ENCODE measurements around the gene FXYD1.
"Not testable (repeated sequence)": the region's sequence is repeated elsewhere in the genome, so short reads cannot be mapped to it uniquely, and the experiment has no call there.

Gene FXYD1

DNA sequence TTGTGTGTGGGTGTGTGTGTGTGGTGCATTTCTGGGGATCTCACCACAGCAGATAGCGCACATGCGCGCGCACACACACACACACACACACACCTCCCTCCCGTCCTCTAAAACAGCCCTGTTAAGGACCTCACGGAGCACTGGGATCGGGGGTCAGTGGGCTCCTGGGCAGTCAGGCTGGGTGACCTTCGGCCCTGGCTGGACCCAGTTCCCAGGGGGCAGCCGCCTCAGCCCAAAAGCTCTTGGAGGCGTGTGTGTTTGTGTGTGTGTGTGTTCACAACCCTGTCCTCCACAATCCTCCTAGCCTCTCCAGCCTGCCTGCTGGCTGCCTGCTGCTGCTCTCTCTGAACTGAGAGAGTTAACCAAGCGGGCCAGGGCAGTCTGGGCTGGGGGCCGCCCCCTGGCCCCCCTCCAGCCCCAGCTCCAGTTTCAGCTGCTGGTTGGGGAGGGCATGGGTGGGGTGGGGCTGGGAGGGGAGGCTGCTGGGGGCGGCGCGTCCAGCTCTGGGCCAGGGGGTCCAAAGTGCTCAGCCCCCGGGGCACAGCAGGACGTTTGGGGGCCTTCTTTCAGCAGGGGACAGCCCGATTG, at the start of gene FXYD1:
Gene FXYD1, plus strand, starts transcription at position 520 of the 588 bp plus-strand sequence. CDS start 1,256 bp downstream, outside the sequence.
- DNase-seq (ENCODE audit: low spot score) = no peak

- no peak for DNase-seq (ENCODE audit: low spot score)
These were observed 49.1 kb upstream of the FXYD1 start for GRCh38 chr19:35089554-35089953.

DNA sequence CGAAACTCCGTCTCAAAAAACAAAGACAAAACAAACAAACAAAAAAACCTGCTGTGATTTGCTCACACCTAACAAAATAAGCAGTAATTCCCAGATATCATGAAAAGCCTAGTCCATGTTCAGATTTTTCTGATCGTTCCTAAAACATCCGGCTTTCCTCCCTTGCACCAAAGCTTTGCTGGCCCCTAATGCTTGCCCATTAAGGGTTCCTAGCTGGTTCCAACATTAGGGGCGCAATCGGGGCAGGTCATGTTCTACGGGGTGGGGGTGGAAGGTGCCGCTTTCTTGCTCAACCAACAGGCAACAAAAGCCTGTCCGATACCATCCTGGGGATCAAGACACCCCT, 48.5 kb upstream of the FXYD1 start:
- no peak for DNase-seq (ENCODE audit: low spot score)

- DNase-seq (ENCODE audit: low spot score) = peak; percentile 44
These were observed 48.0 kb upstream of the FXYD1 start for GRCh38 chr19:35090506-35091214.

DNA sequence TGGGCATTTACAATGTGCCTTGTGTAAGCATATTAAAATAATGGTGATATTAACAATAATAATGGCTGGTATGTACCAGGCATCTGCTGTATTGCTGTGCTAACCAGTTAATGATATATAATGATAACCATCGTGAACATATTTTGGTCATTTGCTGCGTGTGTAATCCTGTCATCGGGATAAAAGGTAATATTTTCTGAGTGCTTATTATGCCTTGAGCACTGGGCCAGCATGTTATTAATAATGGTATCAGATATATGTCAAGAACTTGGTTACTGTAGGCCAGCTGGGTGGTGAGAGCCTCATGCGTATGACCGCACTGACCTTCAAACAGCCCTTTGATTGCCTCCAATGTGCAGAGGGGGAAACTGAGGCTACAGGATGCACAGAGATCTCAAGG, 45.2 kb upstream of the FXYD1 start:
- no peak for DNase-seq (ENCODE audit: low spot score)

DNA sequence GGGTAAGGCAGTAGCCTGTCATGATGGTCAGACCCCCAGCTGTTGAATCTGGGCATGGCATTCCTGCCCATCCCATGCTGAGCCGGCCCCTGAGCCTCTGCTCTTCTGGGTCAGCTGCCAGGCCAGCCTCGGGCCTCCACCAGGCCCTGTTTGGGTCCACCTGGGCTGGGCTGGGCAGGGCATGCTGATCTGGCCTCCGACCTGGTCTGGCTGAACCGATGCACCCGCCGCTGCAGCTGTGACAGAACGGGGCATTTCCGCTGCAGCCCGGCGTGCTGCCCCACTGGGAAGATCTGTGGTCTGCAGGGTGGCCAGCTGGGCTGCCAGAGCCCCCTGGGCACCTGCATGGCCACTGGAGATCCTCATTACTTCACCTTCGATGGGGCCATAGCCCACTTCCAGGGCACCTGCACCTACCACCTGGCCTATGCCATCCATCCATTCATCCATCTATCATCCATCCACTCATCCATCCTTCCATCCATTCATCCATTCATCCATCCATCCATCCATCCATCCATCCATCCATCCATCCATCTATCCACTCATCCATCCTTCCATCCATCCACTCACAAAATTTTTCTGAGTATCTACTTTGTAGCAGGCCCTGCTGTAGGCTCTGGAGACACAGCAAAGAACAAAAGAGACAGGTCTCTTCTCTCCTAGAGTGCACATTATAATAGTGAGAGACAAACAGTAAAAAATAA, 44.5 kb upstream of the FXYD1 start:
- DNase-seq (ENCODE audit: low spot score) = no peak

GRCh38 chr19:35094656-35095055, 44.0 kb upstream of the FXYD1 start:
- no peak for DNase-seq (ENCODE audit: low spot score)

DNA sequence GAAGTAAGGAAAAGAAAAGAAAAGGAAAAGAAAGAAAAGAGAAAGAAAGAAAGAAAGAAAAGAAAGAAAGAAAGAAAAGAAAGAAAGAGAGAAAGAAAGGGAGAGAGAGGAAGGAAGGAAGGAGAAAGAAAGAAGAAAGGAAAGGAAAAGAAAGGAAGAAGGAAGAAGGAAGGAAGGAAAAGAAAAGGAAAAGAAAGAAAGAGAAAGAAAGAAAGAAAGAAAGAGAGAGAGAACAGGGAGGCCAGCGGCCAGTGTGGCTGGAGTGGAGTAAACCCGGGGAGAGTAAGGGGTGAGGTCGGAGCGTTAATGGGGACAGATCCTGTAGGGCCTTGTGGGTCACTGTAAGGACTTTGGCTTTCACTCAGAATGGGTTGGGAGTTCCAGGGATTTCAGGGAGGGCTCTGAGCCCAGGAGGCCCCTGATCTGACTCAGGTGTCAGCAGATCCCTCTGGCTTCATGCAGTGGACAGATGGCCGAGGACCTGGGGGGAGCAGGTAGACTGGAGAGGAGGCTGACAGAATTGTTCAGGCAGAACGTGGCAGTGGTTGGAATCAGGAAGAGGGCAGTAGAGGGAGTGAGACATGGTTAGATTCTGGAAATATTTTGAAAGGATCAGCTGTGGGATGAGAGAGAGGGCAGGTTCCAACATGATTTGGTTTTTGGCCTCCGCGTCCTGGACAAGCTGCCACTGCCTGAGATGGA, 42.8 kb upstream of the FXYD1 start:
- DNase-seq (ENCODE audit: low spot score) = no peak

GRCh38 chr19:35098413-35099049, 40.1 kb upstream of the FXYD1 start:
- no peak for DNase-seq (ENCODE audit: low spot score)

- no peak for DNase-seq (ENCODE audit: low spot score)
These were observed 39.3 kb upstream of the FXYD1 start for GRCh38 chr19:35099155-35099896.

DNA sequence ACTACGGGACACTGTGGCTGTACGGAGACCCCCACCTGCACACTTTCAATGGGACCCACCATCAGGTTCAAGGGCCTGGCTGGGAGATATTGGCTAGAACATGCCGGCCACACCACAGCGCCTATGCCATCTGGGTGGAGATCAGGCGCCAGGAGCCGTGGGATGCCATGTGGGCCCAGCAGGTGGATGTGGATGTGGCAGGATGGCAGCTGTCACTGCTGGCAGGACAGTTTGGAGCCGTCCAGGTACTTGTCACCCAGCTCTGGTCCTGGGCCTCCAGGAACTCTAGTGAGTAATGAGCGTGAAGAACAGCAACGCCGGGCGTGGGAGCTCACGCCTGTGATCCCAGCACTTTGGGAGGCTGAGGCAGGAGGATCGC, 38.7 kb upstream of the FXYD1 start:
- no peak for DNase-seq (ENCODE audit: low spot score)

- no peak for DNase-seq (ENCODE audit: low spot score)
These were observed 37.8 kb upstream of the FXYD1 start for GRCh38 chr19:35100588-35101533.

DNA sequence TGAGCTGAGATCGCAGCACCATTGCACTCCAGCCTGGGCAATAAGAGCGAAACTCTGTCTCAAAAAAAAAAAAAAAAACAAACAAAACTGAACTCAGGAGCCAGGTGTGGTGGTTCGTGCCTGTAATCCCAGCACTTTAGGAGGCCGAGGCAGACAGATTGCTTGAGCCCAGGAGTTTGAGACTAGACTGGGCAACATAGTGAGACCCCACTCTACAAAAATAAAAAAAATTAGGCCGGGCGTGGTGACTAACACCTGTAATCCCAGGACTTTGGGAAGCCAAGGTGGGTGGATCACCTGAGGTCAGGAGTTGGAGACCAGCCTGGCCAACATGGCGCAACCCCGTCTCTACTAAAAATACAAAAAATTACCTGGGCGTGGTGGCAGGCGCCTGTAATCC, 36.7 kb upstream of the FXYD1 start:
- DNase-seq (ENCODE audit: low spot score) = not testable (repeated sequence)

DNA sequence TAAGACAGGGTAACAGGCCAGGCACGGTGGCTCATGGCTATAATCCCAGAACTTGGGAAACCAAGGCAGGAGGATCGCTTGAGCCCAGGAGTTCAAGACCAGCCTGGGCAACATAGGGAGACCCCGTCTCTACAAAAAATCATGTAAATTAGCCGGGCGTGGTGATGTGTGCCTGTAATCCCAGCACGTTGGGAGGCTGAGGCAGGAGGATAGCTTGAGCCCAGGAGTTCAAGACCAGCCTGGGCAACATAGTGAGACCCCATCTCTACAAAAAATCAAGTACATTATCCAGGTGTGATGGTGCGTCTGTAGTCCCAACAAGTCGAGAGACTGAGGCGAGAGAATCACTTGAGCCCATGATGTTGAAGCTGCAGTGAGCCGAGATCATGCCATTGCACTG, 35.0 kb upstream of the FXYD1 start:
- not testable (repeated sequence) for DNase-seq (ENCODE audit: low spot score)

DNA sequence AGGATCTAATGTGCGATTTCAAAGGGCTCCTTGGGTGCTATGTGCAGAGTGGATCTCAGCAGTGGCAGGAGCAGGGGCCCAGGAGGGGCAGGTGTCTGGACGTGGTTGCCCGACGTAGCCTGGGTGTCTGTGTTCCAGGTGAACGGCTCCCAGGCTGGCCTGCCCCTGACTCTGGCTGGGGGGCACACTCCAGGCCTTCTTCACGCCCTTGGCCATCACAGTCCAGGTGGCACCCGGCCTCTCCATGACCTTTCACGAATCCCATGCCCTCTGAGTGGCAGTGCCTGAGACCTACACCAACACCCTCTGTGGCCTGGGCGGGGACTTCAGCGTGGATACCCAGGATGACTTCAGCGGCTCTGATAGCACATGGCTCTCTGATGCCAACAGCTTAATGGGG, 34.3 kb upstream of the FXYD1 start:
- no peak for DNase-seq (ENCODE audit: low spot score)

GRCh38 chr19:35105047-35105410, 33.6 kb upstream of the FXYD1 start:
- DNase-seq (ENCODE audit: low spot score) = no peak

- no peak for DNase-seq (ENCODE audit: low spot score)
These were observed 33.0 kb upstream of the FXYD1 start for GRCh38 chr19:35105411-35106290.

- no peak for DNase-seq (ENCODE audit: low spot score)
These were observed 32.4 kb upstream of the FXYD1 start for GRCh38 chr19:35106291-35106583.

DNA sequence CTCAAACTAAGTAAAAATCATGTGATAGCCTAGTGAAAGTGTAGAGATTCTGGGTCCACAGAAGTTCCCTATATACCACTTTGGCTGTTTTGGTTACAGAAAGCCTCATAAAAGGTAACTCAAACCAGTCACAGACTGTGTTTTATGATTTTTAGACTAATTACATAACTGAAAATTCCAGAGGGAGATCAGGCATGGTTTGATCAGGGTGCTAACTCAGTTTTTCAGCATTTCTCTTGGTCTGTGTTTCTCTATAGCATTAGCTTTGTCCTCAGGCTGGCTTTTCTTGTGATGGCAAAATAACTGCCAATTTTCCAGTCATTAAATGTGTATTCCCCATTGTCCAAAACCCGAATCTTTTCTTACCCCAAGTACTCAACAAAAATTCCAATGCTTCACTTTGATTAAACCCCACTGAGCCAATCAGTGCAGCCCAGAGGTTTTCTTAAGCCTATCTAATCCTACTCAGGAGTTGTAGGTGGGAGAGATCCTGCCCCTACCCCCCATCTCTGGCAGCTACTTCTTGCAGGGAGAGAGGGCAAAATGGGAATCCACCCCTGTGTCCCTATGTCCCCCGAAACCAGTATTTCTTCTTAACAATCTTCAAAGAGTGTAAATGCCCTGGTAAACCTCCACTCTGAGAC, 31.6 kb upstream of the FXYD1 start:
- DNase-seq (ENCODE audit: low spot score) = no peak

Measured in LoVo (cell line).